Esophagus mucosa (tissue), 1 donor: ENCODE results near the gene INSRR. TPM values are rescaled to one million over a fixed set of nuclear protein-coding genes. Genes with fewer than 3 reads are reported as not detected.

Source experiments
- ATAC-seq: fragments of 200-7000 bp; cut with Tn5 transposase; one replicate; pipeline ENCODE4 v1.9.1; 2020
- total RNA-seq: library from RNA; stranded (reverse); gene quantifications from one replicate; pipeline ENCODE4 v1.2.4, GENCODE V29; 2023
- donor health status: DM: yes; HTN: yes; CAD: no.

The INSRR gene
- total RNA-seq, 1 donor from 2014 or later: not detected

DNA sequence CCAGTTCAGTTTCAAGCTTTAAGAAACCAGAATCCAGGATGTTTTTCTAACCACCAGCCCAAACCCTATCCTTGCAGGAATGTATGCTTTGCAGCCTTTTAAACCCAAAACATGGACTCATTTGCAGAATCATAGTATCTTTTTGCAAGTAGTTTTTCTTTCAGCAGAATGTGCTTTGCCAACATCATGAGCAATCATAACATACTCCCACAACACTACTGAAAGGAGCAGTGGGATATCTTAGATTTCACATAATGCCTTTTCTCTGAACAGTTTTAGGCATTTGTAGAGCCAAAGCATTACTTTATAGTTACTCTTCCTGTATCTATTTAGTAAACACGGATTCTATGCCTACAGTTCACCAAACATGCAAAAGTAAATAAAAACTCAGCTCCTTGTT lies 32.3 kb downstream of the INSRR start:
- ATAC-seq: no peak

DNA sequence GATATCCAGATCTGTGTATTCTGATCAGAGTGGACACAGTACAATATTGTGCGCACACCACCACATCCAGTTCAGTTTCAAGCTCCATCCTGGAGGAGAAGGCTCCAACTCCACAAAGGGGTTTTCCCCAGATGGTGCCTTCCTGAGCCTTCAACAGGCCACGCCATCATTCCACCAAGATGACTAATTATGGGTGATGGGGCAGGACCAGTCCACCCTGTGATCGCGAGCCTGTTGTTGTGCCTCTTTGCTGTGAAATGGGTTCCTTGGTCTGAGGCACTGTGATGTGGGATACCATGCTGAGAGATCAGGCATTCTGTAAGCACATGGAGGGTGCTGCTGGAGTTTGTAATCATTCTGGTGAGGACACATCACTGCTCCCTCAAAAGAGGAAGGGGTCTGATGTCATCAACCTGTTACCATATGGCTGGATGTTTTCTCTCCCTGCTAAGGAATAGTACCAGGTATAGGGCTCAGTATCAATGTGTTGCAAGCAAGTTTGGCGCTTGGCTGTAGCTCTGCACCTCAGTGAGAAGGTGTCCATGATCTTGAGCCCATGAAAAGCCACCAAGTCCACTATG lies 35.6 kb downstream of the INSRR start:
- ATAC-seq: no peak

DNA sequence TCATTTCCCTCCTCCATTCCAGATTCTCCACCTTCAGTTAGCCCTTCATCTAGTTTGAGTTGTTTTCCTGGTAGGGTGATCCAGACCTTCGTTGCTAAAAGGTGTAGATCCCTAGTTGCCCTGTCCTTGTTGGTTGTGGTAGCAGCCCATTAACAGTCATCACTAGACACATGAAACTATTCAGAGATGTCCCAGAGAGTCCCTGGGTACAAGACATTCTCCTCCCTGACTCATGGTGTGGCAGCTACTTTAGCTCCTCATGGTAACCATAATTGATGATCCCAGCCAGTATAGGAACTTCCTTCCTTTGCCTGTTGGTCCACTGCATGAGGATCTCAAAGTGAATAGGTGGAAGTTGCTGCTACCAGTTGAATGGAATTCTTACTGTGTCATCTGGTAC lies 36.2 kb downstream of the INSRR start:
- ATAC-seq: no peak

DNA sequence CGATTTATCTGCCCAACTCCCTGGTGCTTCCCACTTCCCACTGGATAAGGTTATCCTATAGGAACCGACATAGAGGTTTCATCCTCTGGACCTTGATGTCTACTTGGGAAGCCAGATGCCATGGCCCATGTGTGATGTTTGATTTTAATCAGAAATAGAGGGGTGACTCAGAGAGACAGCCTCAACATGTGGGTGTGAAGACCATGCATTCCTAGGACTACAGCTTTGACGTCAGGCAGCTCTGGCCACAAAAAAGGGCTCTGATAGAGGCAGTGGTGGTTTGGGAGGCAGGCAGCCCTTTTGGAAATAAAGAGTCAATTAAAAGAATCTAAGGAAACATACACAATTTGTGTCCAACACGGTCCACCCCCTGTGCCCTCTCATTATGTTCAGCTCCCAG lies 37.1 kb downstream of the INSRR start:
- ATAC-seq: no peak

DNA sequence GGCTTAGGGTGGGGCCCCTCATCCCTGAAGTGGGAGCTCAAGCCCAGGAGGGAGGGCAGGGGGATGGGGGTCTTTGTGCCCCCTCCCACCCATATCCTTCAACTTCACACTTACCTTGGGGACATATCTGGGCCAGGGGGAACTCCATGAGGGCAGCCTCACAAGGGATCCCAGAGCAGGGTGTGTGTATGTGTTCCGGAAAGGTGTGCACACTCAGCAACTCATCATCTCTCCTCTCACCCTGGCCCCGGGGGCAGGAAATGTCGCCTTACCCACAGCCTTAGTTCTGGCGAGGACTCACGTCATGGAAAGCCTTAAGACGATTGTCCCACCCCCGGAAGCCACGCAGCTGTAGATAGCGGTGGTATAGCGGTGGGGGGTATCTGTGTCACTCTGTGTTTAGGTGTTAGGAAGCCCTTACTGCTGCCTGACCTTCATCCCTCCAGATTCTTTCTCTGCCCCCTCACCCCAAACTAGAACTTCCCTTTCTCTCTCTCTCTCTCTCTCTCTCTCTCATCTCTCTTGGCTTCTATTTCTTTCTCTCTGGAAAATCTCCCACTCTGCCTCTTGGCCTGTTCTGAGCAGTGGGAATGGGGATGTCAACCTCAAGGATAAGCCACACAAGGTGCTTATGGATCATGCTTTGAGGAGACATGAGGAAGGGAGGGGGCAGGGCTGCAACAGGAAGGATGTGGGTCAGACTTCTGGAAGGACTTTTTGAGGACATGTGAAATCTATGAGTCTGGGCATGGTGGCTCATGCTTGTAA lies 42.2 kb downstream of the INSRR start, which contains the start of gene SH2D2A:
Gene SH2D2A (minus strand): TSS at position 288 of the 768 bp plus-strand sequence. CDS start 140 bp downstream, at position 148.
- peak; percentile 64 for ATAC-seq

DNA sequence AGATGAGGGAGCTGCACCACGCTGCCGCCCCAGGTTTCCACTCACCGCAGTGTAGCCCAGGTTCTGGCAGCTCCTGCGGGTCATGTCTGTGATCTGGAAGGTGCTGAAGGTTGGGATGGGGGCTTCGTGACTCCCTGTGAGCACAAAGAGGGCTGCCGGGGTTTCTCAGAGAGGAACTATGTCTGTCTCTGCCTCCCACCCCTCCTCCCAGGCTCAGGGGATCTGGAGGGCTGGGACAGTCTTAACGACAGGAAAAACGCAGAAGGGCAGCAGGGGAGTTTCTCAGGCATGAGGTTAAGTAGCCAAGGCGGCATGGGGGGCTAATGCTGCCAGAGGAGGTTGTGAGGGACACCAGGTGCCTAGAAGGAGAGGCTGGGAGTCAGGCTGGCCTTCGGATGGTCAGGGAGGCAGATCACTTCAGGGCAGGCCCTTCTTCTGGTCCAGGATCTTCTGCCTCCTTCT lies 42.9 kb downstream of the INSRR start:
- ATAC-seq: no peak

DNA sequence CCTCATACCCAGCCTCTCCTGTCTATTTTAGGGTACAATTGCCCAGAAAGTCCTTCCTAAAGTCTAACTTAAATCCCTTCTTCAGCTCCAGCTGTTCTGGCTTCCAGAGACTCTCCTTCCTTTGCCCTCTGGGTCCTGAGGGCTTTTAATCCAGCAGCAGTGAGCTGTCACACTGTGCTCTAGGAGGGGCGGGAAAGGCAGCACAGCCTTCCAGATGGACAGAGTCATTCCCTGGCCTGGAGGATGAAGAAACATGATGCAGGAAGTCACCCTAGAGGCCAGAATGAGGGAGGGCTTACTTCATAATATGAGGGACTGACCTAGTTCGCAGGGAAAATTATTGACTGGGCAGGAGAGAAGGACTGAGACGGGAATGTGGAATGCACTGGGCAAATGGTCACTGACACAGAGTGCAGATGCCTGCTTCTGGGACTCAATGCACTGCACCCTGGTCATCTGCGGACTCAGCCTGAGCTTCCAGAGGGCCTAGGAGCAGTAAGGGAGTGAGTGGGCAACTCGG lies 43.5 kb downstream of the INSRR start:
- peak; percentile 20 for ATAC-seq

DNA sequence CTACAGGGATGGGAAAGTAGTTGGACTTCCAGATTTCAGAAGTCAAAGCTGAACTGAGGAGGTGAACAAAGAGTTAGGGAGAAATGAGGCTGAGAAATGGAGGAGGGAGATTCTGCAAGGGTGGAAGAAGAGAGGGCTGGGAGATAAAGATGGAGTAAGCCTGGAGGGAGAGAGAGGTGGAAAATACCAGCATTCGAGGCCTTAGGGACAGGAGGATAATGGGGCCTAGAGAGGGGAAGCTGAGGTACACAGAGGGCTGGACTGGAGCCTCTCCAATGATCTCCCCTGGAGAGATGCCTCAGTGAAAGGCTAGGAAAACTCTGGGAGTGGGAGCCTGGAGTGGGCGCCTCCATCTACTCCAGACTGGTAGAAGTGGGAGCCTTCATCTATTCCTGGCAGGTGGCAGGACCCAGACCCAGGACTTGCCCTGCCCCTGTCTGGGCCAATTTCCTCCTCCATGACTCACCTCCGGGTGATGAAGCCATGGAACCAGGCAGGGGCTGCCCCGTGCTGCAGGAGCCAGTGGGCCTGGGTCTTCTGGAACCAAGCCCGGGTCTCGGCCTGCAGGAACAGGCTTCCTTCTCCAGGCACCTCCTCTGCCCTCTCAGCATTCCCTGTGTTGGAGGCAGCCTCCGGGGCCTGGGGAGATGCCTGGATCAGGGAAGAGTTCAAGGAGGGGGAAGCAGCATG lies 44.2 kb downstream of the INSRR start:
- peak; percentile 53 for ATAC-seq

DNA sequence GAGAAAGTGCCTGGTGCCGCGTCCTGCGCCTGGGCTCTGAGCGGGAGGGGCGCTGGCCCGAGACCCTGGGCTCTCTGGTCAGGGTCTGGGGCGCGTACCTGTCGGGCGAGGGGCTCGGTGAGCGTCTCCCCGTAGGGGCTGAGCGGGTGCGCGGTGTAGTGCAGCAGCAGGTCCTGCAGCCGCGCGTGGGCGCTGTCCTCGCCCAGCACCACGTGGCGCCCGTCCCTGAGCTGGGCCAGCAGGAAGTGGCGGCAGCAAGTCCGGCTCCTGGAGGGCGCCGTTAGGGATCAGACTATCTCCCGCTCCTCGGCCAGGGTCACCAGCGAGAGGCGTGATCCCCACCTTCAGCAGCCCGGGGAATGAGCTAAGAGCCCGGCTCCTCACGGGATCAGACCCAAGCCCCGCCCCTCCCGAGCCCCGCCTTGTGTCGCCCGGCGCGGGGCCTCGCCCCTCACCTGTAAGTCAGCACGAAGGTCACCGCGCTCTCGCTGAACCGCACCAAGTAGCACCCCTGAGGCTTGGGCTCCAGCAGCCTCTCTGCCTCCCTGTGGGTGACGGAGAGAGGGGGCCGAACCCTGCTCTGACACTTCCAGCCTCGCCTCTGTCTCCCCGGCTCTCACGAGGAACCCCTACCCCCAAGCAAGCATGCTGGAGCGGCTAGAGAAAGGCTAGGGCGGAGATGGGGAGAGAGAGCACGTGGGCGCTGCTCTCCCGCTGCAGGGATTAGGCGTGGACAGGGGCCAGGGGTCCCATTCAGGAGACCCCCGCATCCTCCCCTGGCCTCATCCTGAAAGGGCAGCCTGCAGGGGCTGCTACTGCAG lies 45.0 kb downstream of the INSRR start:
- ATAC-seq: peak; percentile 75

DNA sequence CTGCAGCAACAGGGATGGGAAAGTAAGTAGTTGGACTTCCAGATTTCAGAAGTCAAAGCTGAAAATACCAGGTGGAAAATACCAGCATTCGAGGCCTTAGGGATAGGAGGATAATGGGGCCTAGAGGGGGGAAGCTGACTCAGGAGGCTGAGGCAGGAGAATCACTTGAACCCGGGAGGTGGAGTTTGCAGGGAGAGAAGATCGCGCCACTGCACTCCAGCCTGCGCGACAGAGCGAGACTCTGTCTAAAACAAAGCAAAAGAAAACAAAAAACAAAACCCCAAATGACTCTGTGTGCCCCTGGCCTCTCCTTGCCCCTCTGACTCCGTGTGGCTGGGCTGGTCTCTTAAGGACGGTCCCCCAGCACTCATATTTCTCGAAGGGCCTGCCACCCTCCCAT lies 45.6 kb downstream of the INSRR start:
- ATAC-seq: no peak

DNA sequence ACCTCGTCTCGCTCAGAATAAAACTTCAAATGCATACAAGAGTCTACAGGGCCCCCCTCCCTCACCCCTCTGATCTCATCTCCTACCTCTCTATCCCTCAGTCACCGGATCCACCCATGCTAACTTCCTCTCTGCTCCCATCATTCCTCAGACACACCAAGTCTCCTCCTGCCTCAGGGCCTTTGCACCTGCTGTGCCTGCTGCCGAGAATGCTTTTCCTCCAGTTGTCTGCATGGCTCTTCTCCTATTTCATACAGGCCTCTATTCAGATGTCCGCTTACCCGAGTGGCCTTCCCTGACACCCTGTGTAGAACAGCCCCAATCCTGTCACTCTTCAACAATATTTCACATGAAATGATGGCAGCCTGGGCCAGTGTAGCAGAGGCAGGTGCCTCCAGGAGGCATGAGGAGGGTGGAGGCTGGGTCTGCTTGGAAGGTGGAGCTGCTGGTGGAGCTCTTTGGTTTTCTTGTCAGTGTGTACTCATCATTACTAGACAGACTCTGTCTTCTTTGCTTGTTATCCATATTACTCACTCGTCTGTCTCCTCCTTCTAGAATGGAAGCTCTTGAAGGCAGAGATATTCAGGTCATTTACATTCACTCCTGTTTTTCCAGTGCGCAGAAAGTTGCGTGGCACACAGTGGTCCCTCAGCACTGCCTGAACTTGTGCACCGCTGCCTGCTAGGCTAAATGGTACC lies 46.5 kb downstream of the INSRR start:
- no peak for ATAC-seq

DNA sequence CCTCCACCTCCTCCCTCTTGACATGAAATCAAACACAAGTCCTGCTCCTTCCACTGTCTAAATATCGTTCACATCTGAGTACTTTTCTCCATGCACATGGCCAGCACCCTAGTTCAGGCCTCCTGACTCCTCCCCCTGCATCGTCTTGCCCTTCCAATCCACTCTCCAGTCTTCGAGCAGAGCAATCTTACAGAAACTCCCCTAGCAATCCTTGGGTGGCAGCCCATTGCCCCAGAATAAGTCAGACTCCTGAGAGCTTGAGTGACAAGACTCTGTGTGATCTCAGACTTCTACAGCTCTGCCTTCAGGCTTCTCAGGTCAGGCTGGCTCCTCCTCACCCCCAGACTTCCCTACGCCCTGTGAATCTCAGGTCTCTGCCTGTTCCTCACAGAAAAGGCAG lies 47.7 kb downstream of the INSRR start:
- no peak for ATAC-seq

DNA sequence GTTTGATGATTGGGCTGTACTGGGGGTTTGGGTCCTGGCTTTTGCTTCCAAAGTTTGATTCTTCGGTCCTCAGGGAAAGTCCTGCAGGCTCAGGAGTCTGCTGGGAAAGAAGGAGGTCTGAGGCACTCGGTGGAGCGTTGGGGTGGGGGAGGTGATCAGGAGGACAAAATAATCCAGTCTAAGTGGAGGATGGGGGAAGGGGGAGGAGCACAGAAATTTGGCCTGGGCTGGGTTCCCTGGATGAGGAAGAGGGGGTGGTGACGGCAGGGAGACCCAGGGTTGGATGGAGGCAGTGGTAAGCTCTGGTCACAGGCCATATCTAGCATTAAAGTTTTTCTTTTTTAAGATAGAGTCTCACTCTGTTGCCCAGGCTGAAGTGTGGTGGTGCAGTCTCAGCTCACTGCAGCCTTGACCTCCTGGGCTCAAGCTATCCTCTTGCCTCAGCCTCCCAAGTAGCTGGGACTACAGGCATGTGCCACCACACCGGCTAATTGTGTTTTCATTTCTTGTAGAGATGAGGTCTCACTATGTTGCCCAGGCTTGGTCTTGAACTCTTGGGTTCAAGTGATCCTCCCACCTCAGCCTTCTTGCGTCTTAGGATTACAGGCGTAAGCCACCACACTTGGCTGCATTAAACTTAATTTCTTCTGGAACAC lies 49.1 kb downstream of the INSRR start:
- ATAC-seq: no peak

DNA sequence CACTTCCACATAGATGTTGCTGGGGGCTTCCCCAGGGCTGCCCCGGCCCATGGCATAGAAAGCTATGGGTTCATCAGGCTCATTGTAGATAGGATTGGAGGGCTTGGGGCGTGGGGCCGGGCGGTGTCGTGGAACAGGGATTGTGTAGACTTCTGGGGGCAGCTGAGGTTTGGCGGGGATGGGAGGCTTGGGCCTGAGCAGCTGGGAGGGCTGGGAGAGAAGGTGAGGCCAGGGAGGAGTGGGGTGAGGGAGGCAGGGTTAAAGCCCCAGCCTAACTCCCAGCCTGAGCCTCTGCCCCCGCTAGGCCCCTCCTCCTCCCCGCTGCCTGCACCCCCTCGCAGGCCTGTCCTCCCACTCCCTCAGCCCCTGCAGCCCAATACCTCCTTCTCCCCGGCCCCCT lies 49.6 kb downstream of the INSRR start:
- no peak for ATAC-seq

DNA sequence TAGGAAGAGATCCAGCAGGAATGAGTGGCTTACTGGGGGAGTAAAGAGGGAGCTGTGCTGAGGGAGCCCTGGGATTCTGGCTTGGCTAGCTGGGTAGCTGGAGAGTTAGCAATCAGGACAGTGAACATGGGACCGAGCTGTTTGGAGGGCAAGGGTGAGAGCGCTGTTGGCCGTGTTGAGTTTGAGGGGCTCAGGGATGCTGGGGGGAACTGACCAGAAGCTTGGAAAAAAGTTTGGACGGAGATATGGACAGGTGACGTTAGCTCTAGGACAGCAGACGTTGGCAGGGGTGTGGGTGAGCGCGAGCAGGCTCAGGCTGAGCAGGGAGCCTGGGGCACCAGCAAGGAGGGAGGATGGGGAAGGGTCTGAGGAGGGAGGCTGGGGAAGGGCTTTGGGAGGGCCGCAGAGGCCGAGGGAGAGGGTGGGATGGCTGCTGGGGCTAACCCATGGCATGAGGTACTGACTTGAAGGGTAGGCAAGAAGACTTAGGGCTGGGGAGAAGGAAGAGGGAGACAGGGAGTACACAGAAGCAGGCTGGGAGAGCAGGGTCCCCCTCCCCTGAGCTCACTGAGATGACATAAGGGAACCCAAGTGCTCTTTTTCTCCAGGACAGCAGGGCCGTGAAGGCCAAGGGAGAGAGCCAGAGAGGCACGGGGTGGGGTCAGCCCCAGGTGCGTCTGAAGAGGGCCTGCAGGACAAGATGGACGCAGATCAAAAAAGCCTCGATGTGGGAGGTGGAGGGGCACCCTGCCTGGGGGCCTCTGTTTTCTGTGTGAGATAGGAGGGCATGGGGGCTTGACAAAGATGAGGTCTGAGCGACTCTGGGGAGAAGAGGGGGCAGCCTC lies 50.5 kb downstream of the INSRR start:
- ATAC-seq: no peak

DNA sequence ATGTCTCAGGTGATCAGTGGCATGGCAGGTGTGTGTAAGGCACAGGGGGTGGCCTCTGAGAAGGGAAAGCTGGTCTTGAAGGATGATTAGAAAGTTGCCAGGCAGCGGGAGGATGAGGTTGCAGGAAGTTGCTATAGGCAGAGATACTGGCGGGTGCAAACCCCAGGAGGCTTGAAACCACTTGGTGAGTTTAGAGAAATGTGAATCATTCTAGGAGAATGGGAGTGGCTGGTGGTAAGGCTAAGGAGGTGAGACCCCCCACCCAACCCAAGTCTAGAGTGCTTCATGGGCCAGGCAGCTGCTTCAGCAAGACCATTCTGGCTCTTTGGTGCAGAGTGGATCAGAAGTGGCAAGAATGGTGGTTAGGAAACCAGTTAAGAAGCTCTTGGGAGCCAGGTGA lies 51.3 kb downstream of the INSRR start:
- ATAC-seq: no peak

DNA sequence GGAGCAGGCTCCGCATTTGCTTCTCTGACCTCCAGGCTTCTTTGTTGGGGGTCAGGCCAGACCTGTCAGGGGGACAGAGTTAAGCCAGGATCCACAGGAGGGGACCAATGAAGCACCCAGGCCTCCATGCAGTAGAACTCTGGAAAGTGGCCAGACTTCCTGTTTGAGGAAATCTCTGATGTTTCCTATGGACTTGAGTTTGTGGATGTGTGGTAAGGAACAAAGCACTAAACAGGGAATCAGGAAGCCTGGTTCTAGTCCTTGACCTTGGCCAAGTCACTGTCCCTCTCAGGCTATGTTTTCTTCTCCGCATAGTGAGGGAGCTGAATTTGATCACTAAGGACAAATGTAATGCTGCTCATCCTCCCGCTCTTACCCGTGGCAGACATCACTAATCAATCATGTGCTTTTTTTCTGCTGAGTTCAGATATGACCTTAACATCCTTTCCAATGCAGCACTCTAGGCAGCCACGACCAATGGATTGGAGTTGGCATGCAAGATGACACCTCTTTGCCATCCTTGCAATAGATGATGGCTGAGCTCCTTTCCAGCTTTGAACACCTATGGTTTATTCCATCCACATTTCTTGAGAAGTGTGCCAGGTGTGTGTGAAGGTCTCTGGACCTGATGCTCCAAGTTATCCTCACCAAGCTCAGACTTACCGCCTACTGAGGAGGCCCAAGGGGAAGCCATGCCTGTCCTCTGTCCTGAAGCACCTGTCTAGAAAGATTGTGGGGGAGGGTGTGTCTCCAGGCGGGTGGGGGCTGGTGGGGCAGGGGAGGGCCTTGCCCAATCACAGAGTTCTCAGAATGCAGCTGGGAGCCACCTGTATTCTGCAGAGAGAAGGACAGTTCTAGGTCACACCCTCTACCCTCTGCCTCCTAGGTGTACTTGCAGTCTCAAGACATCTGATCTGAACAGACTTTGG lies 52.1 kb downstream of the INSRR start:
- ATAC-seq: no peak

DNA sequence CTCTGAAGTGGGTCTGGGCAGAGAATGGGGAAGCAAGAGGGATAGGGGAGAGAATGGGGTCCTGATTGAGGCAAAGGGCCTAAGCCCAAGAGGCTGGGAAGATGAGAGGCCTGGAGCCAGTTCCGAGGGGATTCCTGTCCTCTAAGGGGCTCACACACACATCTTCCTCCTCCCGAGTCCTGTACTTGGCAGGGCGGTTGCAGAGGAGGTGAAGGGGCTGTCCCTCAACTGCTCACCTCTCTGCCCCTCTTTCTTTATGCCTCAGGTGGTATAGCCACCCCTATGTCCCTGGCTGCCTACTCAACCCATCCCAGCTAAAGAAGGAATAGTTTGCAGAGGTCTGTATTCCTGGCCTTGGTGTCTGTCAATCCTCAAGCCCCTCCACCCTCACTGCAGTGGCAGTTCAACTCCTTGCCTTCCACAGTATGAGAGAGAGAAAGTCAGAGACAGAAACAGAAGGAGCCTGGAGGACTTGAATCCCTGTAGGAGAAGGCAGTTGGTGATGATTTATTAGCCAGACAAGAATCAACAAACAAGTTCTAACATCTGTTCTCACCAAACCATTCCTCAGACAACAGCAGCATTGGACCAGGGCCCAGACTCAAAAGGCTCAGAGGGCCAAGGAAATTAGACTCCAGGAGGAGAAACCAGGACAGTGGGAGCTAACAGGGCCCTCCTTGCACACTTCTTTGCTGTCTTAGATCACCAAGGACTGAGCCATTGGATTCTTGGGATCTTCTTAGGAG lies 53.0 kb downstream of the INSRR start:
- peak; percentile 32 for ATAC-seq
